ENCODE data around the gene CNOT6L.
A peak's percentile ranks its signal among the peaks of the same experiment; 100 is the strongest.

The CNOT6L gene

GRCh38 chr4:77845929-77846328, 26.8 kb upstream of the CNOT6L start:
- CTCF ChIA-PET = no interaction called here
- POLR2A ChIA-PET = interaction anchor here (1.1 to 1.4 kb wide), 3 partner anchors 11 to 26 kb away, joined by 3 to 6 read pairs (median 3); partner anchors contain the start of gene MRPL1

GRCh38 chr4:77845400-77845799, 26.2 kb upstream of the CNOT6L start:
- ChIA-PET CTCF (no interaction called here), POLR2A (interaction anchor here (1.1 to 1.4 kb wide), 3 partner anchors 12 to 25 kb away, joined by 3 to 6 read pairs (median 3); partner anchors contain the start of gene MRPL1)

More at GRCh38 chr4:77845929-77846328, 26.8 kb upstream of the CNOT6L start:
- TF ChIP-seq PKNOX1 (IDR thresholded peaks at IDR 0.05) (no peak), ARNT (IDR thresholded peaks at IDR 0.05) (no peak), FOXK2 (IDR thresholded peaks at IDR 0.05) (no peak), SUZ12 (IDR thresholded peaks at IDR 0.05) (no peak), BHLHE40 (IDR thresholded peaks at IDR 0.05; ENCODE audit: borderline replicate concordance) (no peak), CTBP1 (IDR thresholded peaks at IDR 0.05; ENCODE audit: borderline replicate concordance) (no peak), FOXM1 (IDR thresholded peaks at IDR 0.05; ENCODE audit: borderline replicate concordance) (no peak), TARDBP (IDR thresholded peaks at IDR 0.05) (no peak), LEF1 (IDR thresholded peaks at IDR 0.05; ENCODE audit: borderline replicate concordance) (no peak)
- no peak for DNase-seq (ENCODE audit: extremely low spot score)

GRCh38 chr4:77844363-77844762, 25.2 kb upstream of the CNOT6L start:
- POLR2A ChIA-PET = no interaction called here

More at GRCh38 chr4:77845400-77845799, 26.2 kb upstream of the CNOT6L start:
- no peak for DNase-seq (ENCODE audit: extremely low spot score)
- no peak for TF ChIP-seq TARDBP (IDR thresholded peaks at IDR 0.05)
- no peak for TF ChIP-seq SP1 (IDR thresholded peaks at IDR 0.05)
- TF ChIP-seq L3MBTL2 (conservative IDR thresholded peaks at IDR 0.05) = no peak
- no peak for TF ChIP-seq BHLHE40 (IDR thresholded peaks at IDR 0.05; ENCODE audit: borderline replicate concordance)
- no peak for TF ChIP-seq NFRKB (IDR thresholded peaks at IDR 0.05)
- TF ChIP-seq ZNF384 (IDR thresholded peaks at IDR 0.05) = no peak
- TF ChIP-seq ELF4 (IDR thresholded peaks at IDR 0.05) = no peak
- no peak for TF ChIP-seq SUZ12 (IDR thresholded peaks at IDR 0.05)
- no peak for TF ChIP-seq CTBP1 (IDR thresholded peaks at IDR 0.05; ENCODE audit: borderline replicate concordance)
- TF ChIP-seq ARNT (IDR thresholded peaks at IDR 0.05) = no peak
- TF ChIP-seq LEF1 (IDR thresholded peaks at IDR 0.05; ENCODE audit: borderline replicate concordance) = no peak
- TF ChIP-seq FOXK2 (IDR thresholded peaks at IDR 0.05) = no peak
- TF ChIP-seq FOXM1 (IDR thresholded peaks at IDR 0.05; ENCODE audit: borderline replicate concordance) = no peak
- no peak for TF ChIP-seq FOXA1 (IDR thresholded peaks at IDR 0.05)
- TF ChIP-seq HDGF (IDR thresholded peaks at IDR 0.05; ENCODE audit: borderline replicate concordance) = no peak
- no peak for TF ChIP-seq PKNOX1 (IDR thresholded peaks at IDR 0.05)

GRCh38 chr4:77843628-77844027, 24.5 kb upstream of the CNOT6L start:
- TF ChIP-seq ELF4 (IDR thresholded peaks at IDR 0.05) = no peak
- TF ChIP-seq BHLHE40 (IDR thresholded peaks at IDR 0.05; ENCODE audit: borderline replicate concordance) = no peak
- no peak for TF ChIP-seq FOXM1 (IDR thresholded peaks at IDR 0.05; ENCODE audit: borderline replicate concordance)
- no peak for TF ChIP-seq FOXK2 (IDR thresholded peaks at IDR 0.05)
- TF ChIP-seq HDGF (IDR thresholded peaks at IDR 0.05; ENCODE audit: borderline replicate concordance) = no peak
- TF ChIP-seq SP1 (IDR thresholded peaks at IDR 0.05) = no peak
- TF ChIP-seq L3MBTL2 (conservative IDR thresholded peaks at IDR 0.05) = no peak
- no peak for TF ChIP-seq ARNT (IDR thresholded peaks at IDR 0.05)
- TF ChIP-seq LEF1 (IDR thresholded peaks at IDR 0.05; ENCODE audit: borderline replicate concordance) = no peak
- no peak for TF ChIP-seq NFRKB (IDR thresholded peaks at IDR 0.05)
- ChIA-PET POLR2A (no interaction called here), CTCF (no interaction called here)
- no peak for DNase-seq (ENCODE audit: extremely low spot score)

More at GRCh38 chr4:77844363-77844762, 25.2 kb upstream of the CNOT6L start:
- CTCF ChIA-PET = no interaction called here
- DNase-seq (ENCODE audit: extremely low spot score) = no peak
- TF ChIP-seq FOXM1 (IDR thresholded peaks at IDR 0.05; ENCODE audit: borderline replicate concordance) (no peak), ZNF384 (IDR thresholded peaks at IDR 0.05) (peak; percentile 53; the same call in 1 of the 2 replicates)

- no peak for DNase-seq (ENCODE audit: extremely low spot score)
- TF ChIP-seq PKNOX1 (IDR thresholded peaks at IDR 0.05) = no peak
- TF ChIP-seq FOXA1 (IDR thresholded peaks at IDR 0.05) = no peak
- TF ChIP-seq ZNF384 (IDR thresholded peaks at IDR 0.05) = no peak
- TF ChIP-seq FOXM1 (IDR thresholded peaks at IDR 0.05; ENCODE audit: borderline replicate concordance) = no peak
- no peak for TF ChIP-seq BHLHE40 (IDR thresholded peaks at IDR 0.05; ENCODE audit: borderline replicate concordance)
- TF ChIP-seq HDGF (IDR thresholded peaks at IDR 0.05; ENCODE audit: borderline replicate concordance) = no peak
- no peak for TF ChIP-seq ARNT (IDR thresholded peaks at IDR 0.05)
- TF ChIP-seq TARDBP (IDR thresholded peaks at IDR 0.05) = no peak
- TF ChIP-seq CTBP1 (IDR thresholded peaks at IDR 0.05; ENCODE audit: borderline replicate concordance) = no peak
- ChIA-PET CTCF (no interaction called here), POLR2A (no interaction called here)
These were observed 15.2 kb upstream of the CNOT6L start for GRCh38 chr4:77834403-77834802.

- no peak for DNase-seq (ENCODE audit: extremely low spot score)
- ChIA-PET CTCF (interaction anchor here (1.0 kb wide), 1 partner anchor 25 kb away, joined by 3 read pairs; no protein-coding TSS in a partner anchor), POLR2A (interaction anchor here (1.2 kb wide), 1 partner anchor 13 kb away, joined by 6 read pairs; no protein-coding TSS in a partner anchor)
- TF ChIP-seq TARDBP (IDR thresholded peaks at IDR 0.05) = no peak
- TF ChIP-seq L3MBTL2 (conservative IDR thresholded peaks at IDR 0.05) = no peak
- TF ChIP-seq NFRKB (IDR thresholded peaks at IDR 0.05) = no peak
- TF ChIP-seq CTBP1 (IDR thresholded peaks at IDR 0.05; ENCODE audit: borderline replicate concordance) = no peak
- no peak for TF ChIP-seq SUZ12 (IDR thresholded peaks at IDR 0.05)
- no peak for TF ChIP-seq SP1 (IDR thresholded peaks at IDR 0.05)
- TF ChIP-seq FOXM1 (IDR thresholded peaks at IDR 0.05; ENCODE audit: borderline replicate concordance) = no peak
- TF ChIP-seq LEF1 (IDR thresholded peaks at IDR 0.05; ENCODE audit: borderline replicate concordance) = no peak
- no peak for TF ChIP-seq HDGF (IDR thresholded peaks at IDR 0.05; ENCODE audit: borderline replicate concordance)
- no peak for TF ChIP-seq ARNT (IDR thresholded peaks at IDR 0.05)
- no peak for TF ChIP-seq ELF4 (IDR thresholded peaks at IDR 0.05)
- TF ChIP-seq PKNOX1 (IDR thresholded peaks at IDR 0.05) = no peak
These were observed 14.1 kb upstream of the CNOT6L start for GRCh38 chr4:77833126-77833724.
